Uterus (tissue), 4 donors: ENCODE measurements around the gene SYNGR1. TPM values are rescaled to one million over a fixed set of nuclear protein-coding genes. Genes with fewer than 3 reads are reported as not detected.

Source experiments
- DNase-seq, 2 donors: peaks; one replicate each; pipeline ENCODE4 v3.0.0-alpha.2; 2019 to 2020
- H3K27ac ChIP-seq, 2 donors: fragments of 200-600 bp; sonication (generic); 1 replicate in 1 of 2; 2 replicates in 1 of 2; pipeline ENCODE4 v1.5.1; 2016 to 2018
- H3K27me3 ChIP-seq, 2 donors: fragments of 200-600 bp; sonication (generic); one replicate each; pipeline ENCODE4 v1.5.1; 2018 to 2019; ENCODE audit warnings: control low read depth in 1 of 2
- H3K36me3 ChIP-seq, 2 donors: fragments of 200-600 bp; sonication (generic); one replicate each; pipeline ENCODE4 v1.5.1; 2019; ENCODE audit warnings: control low read depth in 1 of 2
- H3K4me1 ChIP-seq, 2 donors: fragments of 200-600 bp; sonication (generic); one replicate each; pipeline ENCODE4 v1.5.1; 2018 to 2019; ENCODE audit warnings: control low read depth in 1 of 2
- H3K4me3 ChIP-seq, 2 donors: fragments of 200-600 bp; sonication (generic); 1 replicate in 1 of 2; 2 replicates in 1 of 2; pipeline ENCODE4 v1.5.1; 2018 to 2019; ENCODE audit warnings: mild to moderate bottlenecking in 1 of 2
- H3K9me3 ChIP-seq, 2 donors: fragments of 200-600 bp; sonication (generic); one replicate each; pipeline ENCODE4 v1.5.1; 2019; ENCODE audit warnings: control low read depth in 1 of 2
- CTCF ChIP-seq, 4 experiments: fragments of 200-600 bp in 2 of 4; fragments of 450-650 bp in 2 of 4; sonication (generic) in 2 of 4; IDR thresholded peaks; one replicate each; pipeline ENCODE4 v1.5.1; 2016 to 2019; ENCODE audit warnings: antibody characterized with exemption in 4 of 4, mild to moderate bottlenecking in 2 of 4, moderate library complexity in 1 of 4
- POLR2A ChIP-seq, 2 donors: fragments of 450-650 bp; IDR thresholded peaks; one replicate each; pipeline ENCODE4 v1.6.1; 2016; ENCODE audit warnings: antibody characterized with exemption in 2 of 2, mild to moderate bottlenecking in 1 of 2, moderate library complexity in 1 of 2
- intact Hi-C: fragments of 100-400 bp; cut with DNase I; formaldehyde crosslinking; loops from one replicate; pipeline ENCODE4 v1.15.1; 2023; ENCODE audit warnings: low total_unique reads
- total RNA-seq, 4 donors: library from RNA; depleted of rRNA in 3 of 4; stranded (reverse); fragments of >200 nt in 3 of 4; gene quantifications; one replicate each; pipeline versions ENCODE4 v1.1.0 to v1.2.4, GENCODE V29; 2014 to 2023
- donor health status: DM: yes; HTN: yes; CAD: no.

The SYNGR1 gene
- total RNA-seq, 4 donors from 2014 or later, result 12.9 to 57.9 (median 35.4) TPM

- H3K36me3 ChIP-seq, result no peaks in the 10 kb centered on the region
- intact Hi-C loops, result no loop called here
Observed at GRCh38 chr22:39389420-39389819, 39.6 kb downstream of the SYNGR1 start.

GRCh38 chr22:39392341-39392948, 42.7 kb downstream of the SYNGR1 start:
- intact Hi-C loops, result no loop called here
- TF ChIP-seq CTCF (IDR thresholded peaks at IDR 0.05) (no peak), POLR2A (IDR thresholded peaks at IDR 0.05) (no peak)
- no peaks in the 10 kb centered on the region for H3K36me3 ChIP-seq

More at GRCh38 chr22:39389420-39389819, 39.6 kb downstream of the SYNGR1 start:
- Histone ChIP-seq H3K27me3 (no peaks in the 10 kb centered on the region), H3K27ac (no peak overlapping the region), H3K9me3 (no peaks in the 10 kb centered on the region), H3K4me3 (no peak overlapping the region), H3K4me1 (no peaks in the 10 kb centered on the region)
- no peak for DNase-seq
- TF ChIP-seq CTCF (IDR thresholded peaks at IDR 0.05), result no peak
- no peak for TF ChIP-seq POLR2A (IDR thresholded peaks at IDR 0.05)

GRCh38 chr22:39395936-39396796, 46.4 kb downstream of the SYNGR1 start:
- no peaks in the 10 kb centered on the region for H3K4me1 ChIP-seq
- H3K27me3 ChIP-seq, result no peaks in the 10 kb centered on the region
- H3K4me3 ChIP-seq, result no peak overlapping the region
- intact Hi-C loops, result no loop called here
- H3K9me3 ChIP-seq, result no peaks in the 10 kb centered on the region
- DNase-seq, result no peak
- H3K36me3 ChIP-seq, result no peaks in the 10 kb centered on the region
- H3K27ac ChIP-seq, result no peak overlapping the region
- TF ChIP-seq POLR2A (IDR thresholded peaks at IDR 0.05), result no peak
- TF ChIP-seq CTCF (IDR thresholded peaks at IDR 0.05), result no peak

More at GRCh38 chr22:39392341-39392948, 42.7 kb downstream of the SYNGR1 start:
- no peaks in the 10 kb centered on the region for H3K4me1 ChIP-seq
- no peak overlapping the region for H3K4me3 ChIP-seq
- DNase-seq, result no peak
- H3K9me3 ChIP-seq, result no peaks in the 10 kb centered on the region
- no peak overlapping the region for H3K27ac ChIP-seq
- H3K27me3 ChIP-seq, result no peaks in the 10 kb centered on the region

- TF ChIP-seq CTCF (IDR thresholded peaks at IDR 0.05), result no peak
- no peak for TF ChIP-seq POLR2A (IDR thresholded peaks at IDR 0.05)
- Histone ChIP-seq H3K27ac (no peak overlapping the region), H3K27me3 (no peaks in the 10 kb centered on the region), H3K36me3 (no peaks in the 10 kb centered on the region), H3K9me3 (no peaks in the 10 kb centered on the region), H3K4me3 (no peak overlapping the region), H3K4me1 (no peaks in the 10 kb centered on the region)
- intact Hi-C loops, result no loop called here
- no peak for DNase-seq
Observed at GRCh38 chr22:39396797-39397195, 47.0 kb downstream of the SYNGR1 start.

GRCh38 chr22:39401301-39401631, 51.5 kb downstream of the SYNGR1 start:
- Histone ChIP-seq H3K27me3 (no peaks in the 10 kb centered on the region), H3K4me1 (peaks cover 0 to 5% of the 10 kb centered on the region in 2 donors), H3K36me3 (no peaks in the 10 kb centered on the region), H3K27ac (no peak overlapping the region), H3K9me3 (no peaks in the 10 kb centered on the region), H3K4me3 (no peak overlapping the region)
- TF ChIP-seq CTCF (IDR thresholded peaks at IDR 0.05), result no peak
- DNase-seq, result no peak
- intact Hi-C loops, result no loop called here
